CD4-positive, alpha-beta memory T cell (primary cell): ENCODE data around the gene TUBGCP4. TPM values are rescaled to one million over a fixed set of nuclear protein-coding genes. Genes with fewer than 3 reads are reported as not detected.
A peak's percentile ranks its signal among the peaks of the same experiment; 100 is the strongest.

ENCODE experiments used
- CTCF ChIA-PET: fragments of 350-600 bp; sonication (Branson Sonifier 250); formaldehyde crosslinking; loops from one replicate; lab custom pipeline; 2021; ENCODE audit warnings: inconsistent platforms; ENCODE audit not compliant: partially characterized antibody; lab: Charles Lee
- POLR2A ChIA-PET: fragments of 350-600 bp; sonication (Branson Sonifier 250); formaldehyde crosslinking; loops from one replicate; lab custom pipeline; 2021; ENCODE audit not compliant: partially characterized antibody; lab: Charles Lee
- DNase-seq, 5 donors: peaks; one replicate each; pipeline versions ENCODE4 v3.0.0 to v3.0.0-alpha.2; 2020 to 2022; ENCODE audit warnings: mixed read lengths in 1 of 5
- H3K27ac ChIP-seq: one replicate; pipeline ENCODE4 v1.7.0; 2013; ENCODE audit warnings: low read depth, low read length
- H3K27me3 ChIP-seq: 2 replicates; pipeline ENCODE4 v1.7.0; 2013; ENCODE audit warnings: mild to moderate bottlenecking, low read length, moderate library complexity; ENCODE audit not compliant: insufficient read depth
- H3K36me3 ChIP-seq: 2 replicates; pipeline ENCODE4 v1.7.0; 2013; ENCODE audit warnings: mild to moderate bottlenecking, low read length, moderate library complexity; ENCODE audit not compliant: insufficient read depth
- H3K4me1 ChIP-seq: 2 replicates; pipeline ENCODE4 v1.7.0; 2013; ENCODE audit warnings: mild to moderate bottlenecking, low read length, moderate library complexity; ENCODE audit not compliant: insufficient read depth
- H3K4me3 ChIP-seq, 2 donors: one replicate each; pipeline ENCODE4 v1.7.0; 2013; ENCODE audit warnings: low read length in 2 of 2, mild to moderate bottlenecking in 1 of 2
- H3K9me3 ChIP-seq, 2 donors: one replicate each; pipeline ENCODE4 v1.7.0; 2013; ENCODE audit warnings: low read length in 2 of 2, control low read depth in 1 of 2; ENCODE audit not compliant: control insufficient read depth in 1 of 2
- H3K27ac Mint-ChIP-seq, 7 donors: one replicate each; pipeline ENCODE4 v1.8.0; 2020 to 2021; ENCODE audit warnings: mixed read lengths in 7 of 7, mild to moderate bottlenecking in 6 of 7, inconsistent platforms in 3 of 7, moderate library complexity in 3 of 7
- H3K27me3 Mint-ChIP-seq, 2 donors: one replicate each; pipeline ENCODE4 v1.8.0; 2020 to 2021; ENCODE audit warnings: mixed read lengths in 2 of 2
- H3K36me3 Mint-ChIP-seq, 2 donors: one replicate each; pipeline ENCODE4 v1.8.0; 2020 to 2021; ENCODE audit warnings: mixed read lengths in 2 of 2, inconsistent platforms in 1 of 2, mild to moderate bottlenecking in 1 of 2
- H3K4me1 Mint-ChIP-seq, 4 donors: one replicate each; pipeline ENCODE4 v1.8.0; 2020 to 2021; ENCODE audit warnings: mixed read lengths in 4 of 4, mild to moderate bottlenecking in 1 of 4
- H3K4me3 Mint-ChIP-seq, 8 donors: one replicate each; pipeline ENCODE4 v1.8.0; 2020 to 2021; ENCODE audit warnings: mixed read lengths in 8 of 8, mild to moderate bottlenecking in 7 of 8, moderate library complexity in 6 of 8, inconsistent platforms in 3 of 8
- H3K9me3 Mint-ChIP-seq, 8 donors: one replicate each; pipeline ENCODE4 v1.8.0; 2020 to 2021; ENCODE audit warnings: mixed read lengths in 8 of 8, mild to moderate bottlenecking in 5 of 8, inconsistent platforms in 3 of 8, moderate library complexity in 1 of 8
- intact Hi-C: fragments of 100-400 bp; cut with micrococcal nuclease; formaldehyde crosslinking; loops from one replicate; pipeline ENCODE4 v1.15.1; 2023
- polyA plus RNA-seq, 2 donors: library from polyadenylated mRNA; unstranded; fragments of 300-500 nt; fragmentation: Illumina TruSeq; gene quantifications; one replicate each; pipeline ENCODE4 v1.2.3, GENCODE V29; 2021
- total RNA-seq, 2 experiments: library from RNA; stranded (reverse); gene quantifications; one replicate each; pipeline ENCODE4 v1.2.3, GENCODE V29; 2021

TUBGCP4 gene
- total and polyA plus RNA-seq, 4 experiments from 2014 or later, result 10.2 to 23.9 (median 17.9) TPM

GRCh38 chr15:43434446-43434845, 63.5 kb downstream of the TUBGCP4 start:
- peaks cover 0 to 2% (median 0%) of the 10 kb centered on the region in 4 donors for H3K4me1 Mint-ChIP-seq
- Histone ChIP-seq H3K27me3 (no peaks in the 10 kb centered on the region), H3K27ac (no peak overlapping the region), H3K4me1 (no peaks in the 10 kb centered on the region), H3K9me3 (no peaks in the 10 kb centered on the region), H3K4me3 (no peak overlapping the region), H3K36me3 (peaks cover 26% of the 10 kb centered on the region)
- no peak for DNase-seq
- POLR2A ChIA-PET, result interaction anchor here (1.5 kb wide), 1 partner anchor 76 kb away, joined by 3 read pairs; no protein-coding TSS in a partner anchor
- H3K36me3 Mint-ChIP-seq, result peaks cover 37 to 67% of the 10 kb centered on the region in 2 donors
- intact Hi-C loops, result no loop called here
- no peaks in the 10 kb centered on the region for H3K9me3 Mint-ChIP-seq
- no peak overlapping the region for H3K4me3 Mint-ChIP-seq
- H3K27ac Mint-ChIP-seq, result no peak overlapping the region
- CTCF ChIA-PET, result interaction anchor here (0.9 to 2.2 kb wide), 2 partner anchors 15 to 80 kb away, joined by 4 to 8 read pairs; no protein-coding TSS in a partner anchor
- no peaks in the 10 kb centered on the region for H3K27me3 Mint-ChIP-seq

GRCh38 chr15:43436395-43436794, 65.5 kb downstream of the TUBGCP4 start:
- Mint-ChIP-seq H3K4me1 (peaks cover 3 to 6% (median 5%) of the 10 kb centered on the region in 4 donors), H3K4me3 (no peak overlapping the region), H3K36me3 (peaks cover 31 to 64% of the 10 kb centered on the region in 2 donors), H3K27ac (no peak overlapping the region), H3K27me3 (no peaks in the 10 kb centered on the region), H3K9me3 (no peaks in the 10 kb centered on the region)
- H3K36me3 ChIP-seq, result peaks cover 19% of the 10 kb centered on the region
- no peak for DNase-seq
- intact Hi-C loops, result no loop called here
- no peak overlapping the region for H3K27ac ChIP-seq
- no peak overlapping the region for H3K4me3 ChIP-seq
- ChIA-PET POLR2A (no interaction called here), CTCF (no interaction called here)
- H3K9me3 ChIP-seq, result no peaks in the 10 kb centered on the region
- no peaks in the 10 kb centered on the region for H3K27me3 ChIP-seq
- H3K4me1 ChIP-seq, result no peaks in the 10 kb centered on the region

- H3K9me3 ChIP-seq, result no peaks in the 10 kb centered on the region
- ChIA-PET CTCF (interaction anchor here (4.2 kb wide), 1 partner anchor 74 kb away, joined by 58 read pairs; no protein-coding TSS in a partner anchor), POLR2A (no interaction called here)
- no peaks in the 10 kb centered on the region for H3K4me1 ChIP-seq
- no peak overlapping the region for H3K4me3 ChIP-seq
- peaks cover 3 to 6% (median 5%) of the 10 kb centered on the region in 4 donors for H3K4me1 Mint-ChIP-seq
- peaks cover 7 to 41% of the 10 kb centered on the region in 2 donors for H3K36me3 Mint-ChIP-seq
- H3K4me3 Mint-ChIP-seq, result no peak overlapping the region
- H3K27ac Mint-ChIP-seq, result no peak overlapping the region
- H3K27me3 ChIP-seq, result no peaks in the 10 kb centered on the region
- H3K36me3 ChIP-seq, result peaks cover 3% of the 10 kb centered on the region
- DNase-seq, result no peak
- no peaks in the 10 kb centered on the region for H3K27me3 Mint-ChIP-seq
- H3K9me3 Mint-ChIP-seq, result no peaks in the 10 kb centered on the region
- no peak overlapping the region for H3K27ac ChIP-seq
- intact Hi-C loops, result no loop called here
Measured at GRCh38 chr15:43439268-43439667, 68.4 kb downstream of the TUBGCP4 start.

GRCh38 chr15:43440721-43441281, 69.9 kb downstream of the TUBGCP4 start:
- Mint-ChIP-seq H3K36me3 (peaks cover 17 to 52% of the 10 kb centered on the region in 2 donors), H3K9me3 (no peaks in the 10 kb centered on the region), H3K4me3 (no peak overlapping the region), H3K4me1 (peaks cover 3 to 6% (median 6%) of the 10 kb centered on the region in 4 donors), H3K27me3 (no peaks in the 10 kb centered on the region), H3K27ac (peak overlapping the region in 1 of 7 donors; percentile 13)
- no peaks in the 10 kb centered on the region for H3K4me1 ChIP-seq
- POLR2A ChIA-PET, result interaction anchor here (1.7 kb wide), 1 partner anchor 70 kb away, joined by 4 read pairs; no protein-coding TSS in a partner anchor
- H3K36me3 ChIP-seq, result no peaks in the 10 kb centered on the region
- H3K4me3 ChIP-seq, result no peak overlapping the region
- H3K27ac ChIP-seq, result no peak overlapping the region
- DNase-seq, result peak; percentile 10 to 29 (median 14)
- H3K9me3 ChIP-seq, result no peaks in the 10 kb centered on the region
- CTCF ChIA-PET, result interaction anchor here (0.7 to 4.2 kb wide), 4 partner anchors 19 to 348 kb away, joined by 3 to 58 read pairs (median 3); no protein-coding TSS in a partner anchor
- no peaks in the 10 kb centered on the region for H3K27me3 ChIP-seq
- intact Hi-C loops, result loop anchor here (1.0 kb wide), 1 partner anchor 74 kb away; no protein-coding TSS in a partner anchor

- Mint-ChIP-seq H3K27ac (no peak overlapping the region), H3K27me3 (no peaks in the 10 kb centered on the region), H3K9me3 (no peaks in the 10 kb centered on the region), H3K4me3 (no peak overlapping the region), H3K36me3 (peaks cover 22 to 52% of the 10 kb centered on the region in 2 donors), H3K4me1 (peaks cover 3 to 6% (median 6%) of the 10 kb centered on the region in 4 donors)
- DNase-seq, result no peak
- CTCF ChIA-PET, result interaction anchor here (1.0 to 4.2 kb wide), 3 partner anchors 19 to 99 kb away, joined by 3 to 58 read pairs (median 3); no protein-coding TSS in a partner anchor
- POLR2A ChIA-PET, result interaction anchor here (1.7 kb wide), 1 partner anchor 69 kb away, joined by 4 read pairs; no protein-coding TSS in a partner anchor
- no peak overlapping the region for H3K4me3 ChIP-seq
- no peaks in the 10 kb centered on the region for H3K4me1 ChIP-seq
- H3K27me3 ChIP-seq, result no peaks in the 10 kb centered on the region
- H3K9me3 ChIP-seq, result no peaks in the 10 kb centered on the region
- intact Hi-C loops, result loop anchor here (1.0 kb wide), 1 partner anchor 73 kb away; no protein-coding TSS in a partner anchor
- no peak overlapping the region for H3K27ac ChIP-seq
- H3K36me3 ChIP-seq, result no peaks in the 10 kb centered on the region
Measured at GRCh38 chr15:43441316-43441715, 70.4 kb downstream of the TUBGCP4 start.

GRCh38 chr15:43446344-43446743, 75.4 kb downstream of the TUBGCP4 start:
- Mint-ChIP-seq H3K36me3 (peaks cover 17 to 40% of the 10 kb centered on the region in 2 donors), H3K4me1 (peaks cover 0 to 5% (median under 1%) of the 10 kb centered on the region in 4 donors), H3K27me3 (no peaks in the 10 kb centered on the region), H3K9me3 (no peaks in the 10 kb centered on the region), H3K4me3 (no peak overlapping the region), H3K27ac (peak overlapping the region in 1 of 7 donors; percentile 21)
- Histone ChIP-seq H3K27me3 (no peaks in the 10 kb centered on the region), H3K4me1 (no peaks in the 10 kb centered on the region), H3K27ac (no peak overlapping the region), H3K9me3 (no peaks in the 10 kb centered on the region), H3K4me3 (no peak overlapping the region), H3K36me3 (no peaks in the 10 kb centered on the region)
- DNase-seq, result no peak
- CTCF ChIA-PET, result no interaction called here
- intact Hi-C loops, result no loop called here
- POLR2A ChIA-PET, result no interaction called here

GRCh38 chr15:43449981-43450380, 79.1 kb downstream of the TUBGCP4 start:
- Mint-ChIP-seq H3K36me3 (peaks cover 16 to 28% of the 10 kb centered on the region in 2 donors), H3K4me3 (no peak overlapping the region), H3K27me3 (no peaks in the 10 kb centered on the region), H3K4me1 (peaks cover 0 to 3% (median 0%) of the 10 kb centered on the region in 4 donors), H3K9me3 (no peaks in the 10 kb centered on the region), H3K27ac (no peak overlapping the region)
- CTCF ChIA-PET, result no interaction called here
- no peaks in the 10 kb centered on the region for H3K4me1 ChIP-seq
- H3K9me3 ChIP-seq, result no peaks in the 10 kb centered on the region
- H3K4me3 ChIP-seq, result no peak overlapping the region
- no peaks in the 10 kb centered on the region for H3K36me3 ChIP-seq
- no peak overlapping the region for H3K27ac ChIP-seq
- intact Hi-C loops, result no loop called here
- POLR2A ChIA-PET, result no interaction called here
- DNase-seq, result no peak
- H3K27me3 ChIP-seq, result no peaks in the 10 kb centered on the region
